ENCODE results near the gene CD69.

GRCh38 chr12:9750276-9751203 is 10.2 kb downstream of the CD69 start:
- no peak for TF ChIP-seq EZH2 (IDR thresholded peaks at IDR 0.05; ENCODE audit: insufficient read depth, low read length)
- TF ChIP-seq, protein P1, sequence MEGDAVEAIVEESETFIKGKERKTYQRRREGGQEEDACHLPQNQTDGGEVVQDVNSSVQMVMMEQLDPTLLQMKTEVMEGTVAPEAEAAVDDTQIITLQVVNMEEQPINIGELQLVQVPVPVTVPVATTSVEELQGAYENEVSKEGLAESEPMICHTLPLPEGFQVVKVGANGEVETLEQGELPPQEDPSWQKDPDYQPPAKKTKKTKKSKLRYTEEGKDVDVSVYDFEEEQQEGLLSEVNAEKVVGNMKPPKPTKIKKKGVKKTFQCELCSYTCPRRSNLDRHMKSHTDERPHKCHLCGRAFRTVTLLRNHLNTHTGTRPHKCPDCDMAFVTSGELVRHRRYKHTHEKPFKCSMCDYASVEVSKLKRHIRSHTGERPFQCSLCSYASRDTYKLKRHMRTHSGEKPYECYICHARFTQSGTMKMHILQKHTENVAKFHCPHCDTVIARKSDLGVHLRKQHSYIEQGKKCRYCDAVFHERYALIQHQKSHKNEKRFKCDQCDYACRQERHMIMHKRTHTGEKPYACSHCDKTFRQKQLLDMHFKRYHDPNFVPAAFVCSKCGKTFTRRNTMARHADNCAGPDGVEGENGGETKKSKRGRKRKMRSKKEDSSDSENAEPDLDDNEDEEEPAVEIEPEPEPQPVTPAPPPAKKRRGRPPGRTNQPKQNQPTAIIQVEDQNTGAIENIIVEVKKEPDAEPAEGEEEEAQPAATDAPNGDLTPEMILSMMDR (IDR thresholded peaks at IDR 0.05; ENCODE audit: insufficient read depth, low read depth, low read length), result peak; percentile 85

All from astrocyte (in vitro differentiated cells and primary cell).